Testis (tissue), 2 donors: Measurements from ENCODE around the gene OPCML.

Experiments
- POLR2A ChIP-seq: fragments of 450-650 bp; IDR thresholded peaks from one replicate; pipeline ENCODE4 v1.6.1; 2017; ENCODE audit warnings: antibody characterized with exemption, mild to moderate bottlenecking, moderate library complexity
- TF ChIP-seq, protein P1 (sequence below), 3 experiments: fragments of 450-650 bp in 2 of 3; fragments of 200-600 bp in 1 of 3; sonication (generic) in 1 of 3; IDR thresholded peaks; one replicate each; pipeline ENCODE4 v1.5.1; 2016 to 2019; ENCODE audit warnings: antibody characterized with exemption in 3 of 3, mild to moderate bottlenecking in 2 of 3, moderate library complexity in 1 of 3

DNA sequence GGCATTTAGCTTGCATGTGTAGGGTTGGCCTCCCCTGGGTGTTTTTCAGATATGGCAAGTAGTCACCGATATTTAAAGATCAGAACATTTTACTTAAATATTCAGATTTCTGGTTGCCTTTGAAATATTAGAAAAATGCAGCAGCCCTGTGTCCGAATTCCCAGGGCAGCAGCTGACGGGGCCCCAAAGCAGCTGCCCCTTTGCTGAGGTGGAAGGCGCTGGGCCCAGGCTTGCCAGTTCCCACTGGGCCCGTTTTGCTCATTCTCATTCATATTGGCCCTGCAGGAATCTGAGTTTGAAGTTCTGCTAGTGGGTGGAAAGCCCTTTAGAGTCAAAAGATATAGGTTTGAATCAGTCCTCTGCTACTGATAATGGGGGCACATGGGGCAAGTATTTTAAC, 692.1 kb downstream of the OPCML start:
- TF ChIP-seq, protein P1, sequence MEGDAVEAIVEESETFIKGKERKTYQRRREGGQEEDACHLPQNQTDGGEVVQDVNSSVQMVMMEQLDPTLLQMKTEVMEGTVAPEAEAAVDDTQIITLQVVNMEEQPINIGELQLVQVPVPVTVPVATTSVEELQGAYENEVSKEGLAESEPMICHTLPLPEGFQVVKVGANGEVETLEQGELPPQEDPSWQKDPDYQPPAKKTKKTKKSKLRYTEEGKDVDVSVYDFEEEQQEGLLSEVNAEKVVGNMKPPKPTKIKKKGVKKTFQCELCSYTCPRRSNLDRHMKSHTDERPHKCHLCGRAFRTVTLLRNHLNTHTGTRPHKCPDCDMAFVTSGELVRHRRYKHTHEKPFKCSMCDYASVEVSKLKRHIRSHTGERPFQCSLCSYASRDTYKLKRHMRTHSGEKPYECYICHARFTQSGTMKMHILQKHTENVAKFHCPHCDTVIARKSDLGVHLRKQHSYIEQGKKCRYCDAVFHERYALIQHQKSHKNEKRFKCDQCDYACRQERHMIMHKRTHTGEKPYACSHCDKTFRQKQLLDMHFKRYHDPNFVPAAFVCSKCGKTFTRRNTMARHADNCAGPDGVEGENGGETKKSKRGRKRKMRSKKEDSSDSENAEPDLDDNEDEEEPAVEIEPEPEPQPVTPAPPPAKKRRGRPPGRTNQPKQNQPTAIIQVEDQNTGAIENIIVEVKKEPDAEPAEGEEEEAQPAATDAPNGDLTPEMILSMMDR (IDR thresholded peaks at IDR 0.05): no peak
- no peak for TF ChIP-seq POLR2A
